ENCODE data around the gene PDCD10.

The PDCD10 gene

GRCh38 chr3:167734498-167735232, at the start of gene PDCD10:
Gene PDCD10 (minus strand): TSS chr3:167734892. CDS start chr3:167720157, 14,735 bp downstream.
- in situ Hi-C loops (cut with MboI; ENCODE audit: low sequenced_read_pairs), result no loop called here

- in situ Hi-C loops (cut with MboI; ENCODE audit: low sequenced_read_pairs), result no loop called here
These were observed 49.1 kb upstream of the PDCD10 start for GRCh38 chr3:167783781-167784180.

- in situ Hi-C loops (cut with MboI; ENCODE audit: low sequenced_read_pairs), result no loop called here
These were observed 45.7 kb upstream of the PDCD10 start for GRCh38 chr3:167780214-167780883.

- in situ Hi-C loops (cut with MboI; ENCODE audit: low sequenced_read_pairs), result no loop called here
These were observed 42.7 kb upstream of the PDCD10 start for GRCh38 chr3:167777356-167777755.

DNA sequence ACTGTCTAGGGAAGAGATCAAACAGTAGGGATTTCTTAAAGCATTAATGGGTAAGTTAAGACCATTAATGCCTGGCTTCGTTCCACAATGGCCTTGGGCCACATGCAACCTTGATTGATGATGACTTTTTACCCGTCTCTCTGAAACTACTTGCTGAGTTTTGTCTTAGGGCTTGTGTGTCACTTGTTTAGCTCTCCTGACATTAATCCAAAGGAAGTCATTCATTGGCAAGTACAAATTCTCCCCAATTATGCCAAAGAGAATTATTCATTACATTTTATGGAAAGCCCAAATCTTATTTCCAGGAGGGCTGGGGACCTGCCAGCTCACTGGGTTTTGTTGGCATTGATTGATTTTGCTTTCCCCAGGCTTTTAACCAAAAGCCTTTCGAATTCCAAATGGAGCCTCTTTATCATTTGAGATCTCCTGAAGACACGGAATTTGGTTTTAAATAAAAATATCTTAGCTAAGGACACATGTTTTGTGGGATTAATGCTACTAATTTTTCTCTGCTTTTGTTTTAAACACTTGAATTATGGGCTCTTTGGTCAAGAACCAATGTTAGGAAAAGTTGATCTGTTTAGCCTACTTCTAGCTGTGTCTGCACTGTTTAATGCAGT, 41.5 kb upstream of the PDCD10 start:
- in situ Hi-C loops (cut with MboI; ENCODE audit: low sequenced_read_pairs), result no loop called here

DNA sequence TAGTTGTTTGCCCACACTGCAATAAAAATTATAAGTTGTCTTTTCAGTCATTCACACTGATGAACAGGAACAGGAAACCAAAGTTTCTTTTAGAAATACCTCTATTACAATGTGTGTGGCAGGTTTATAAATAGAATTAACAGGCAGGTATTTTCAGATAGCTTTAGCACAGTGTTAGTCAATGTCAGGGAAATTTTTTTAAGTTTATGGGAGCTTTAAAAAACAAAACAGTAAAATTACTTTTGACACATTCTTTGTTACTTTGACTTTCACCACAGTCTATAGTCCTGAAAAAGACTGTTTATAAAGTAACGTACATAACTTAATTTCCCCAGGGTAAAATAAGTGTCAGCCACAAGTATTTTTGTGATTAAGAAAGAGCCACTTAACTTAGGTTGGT, 38.9 kb upstream of the PDCD10 start:
- in situ Hi-C loops (cut with MboI; ENCODE audit: low sequenced_read_pairs), result no loop called here

GRCh38 chr3:167772992-167773391, 38.3 kb upstream of the PDCD10 start:
- in situ Hi-C loops (cut with MboI; ENCODE audit: low sequenced_read_pairs), result no loop called here

- in situ Hi-C loops (cut with MboI; ENCODE audit: low sequenced_read_pairs), result no loop called here
These were observed 27.6 kb upstream of the PDCD10 start for GRCh38 chr3:167762296-167762695.

- in situ Hi-C loops (cut with MboI; ENCODE audit: low sequenced_read_pairs), result no loop called here
These were observed 26.6 kb upstream of the PDCD10 start for GRCh38 chr3:167761302-167761701.

GRCh38 chr3:167754049-167754448, 19.4 kb upstream of the PDCD10 start:
- in situ Hi-C loops (cut with MboI; ENCODE audit: low sequenced_read_pairs), result no loop called here

DNA sequence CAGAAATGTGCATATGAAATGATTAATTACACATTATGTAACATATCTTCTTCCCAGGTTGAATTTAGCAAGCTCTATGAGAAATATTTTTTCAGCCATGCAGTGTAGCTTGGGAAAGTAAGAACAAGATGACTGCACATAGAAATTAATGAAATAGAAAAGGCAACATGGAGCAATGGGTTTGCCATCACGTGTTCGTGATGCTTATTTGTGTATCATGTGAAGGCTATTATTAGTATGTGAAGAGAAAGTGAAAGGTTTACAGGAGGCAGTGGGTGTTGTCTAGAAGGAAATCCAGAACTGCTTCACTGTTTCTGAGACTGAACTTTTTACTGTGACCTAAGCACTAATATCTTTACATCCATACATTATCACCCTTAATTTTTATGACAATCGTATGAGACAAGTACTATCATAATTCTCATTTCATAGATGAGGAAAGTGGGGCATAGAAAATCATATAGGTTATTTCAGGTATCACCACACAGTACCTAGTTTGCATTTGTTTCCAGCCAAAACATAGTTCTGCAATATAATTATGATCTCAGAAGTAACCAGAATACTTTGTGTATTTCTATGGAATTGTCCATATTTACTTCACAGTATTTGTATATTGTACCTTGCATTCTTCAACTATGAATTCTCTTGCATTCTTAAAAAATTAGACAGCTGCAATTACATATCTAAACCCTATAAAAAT, 15.7 kb upstream of the PDCD10 start:
- in situ Hi-C loops (cut with MboI; ENCODE audit: low sequenced_read_pairs), result no loop called here

GRCh38 chr3:167749728-167750127, 15.0 kb upstream of the PDCD10 start:
- in situ Hi-C loops (cut with MboI; ENCODE audit: low sequenced_read_pairs), result no loop called here

DNA sequence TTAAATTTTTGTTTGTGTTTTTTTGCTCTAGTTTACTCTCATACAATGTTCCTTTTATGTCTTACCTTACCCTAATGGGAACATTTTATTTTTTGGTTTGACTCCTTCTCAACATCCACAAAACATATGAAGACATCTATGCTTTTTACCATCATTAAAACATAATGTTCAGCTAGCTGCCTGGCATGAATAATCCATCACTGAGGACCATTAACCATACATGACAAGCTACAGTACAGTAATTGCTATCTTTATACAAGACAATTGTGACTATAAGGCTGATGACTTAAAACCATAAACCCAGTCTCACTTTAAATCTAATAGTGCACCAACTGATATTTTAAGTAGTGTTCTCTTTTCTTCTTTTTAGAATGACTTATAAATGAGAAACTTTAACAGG, 14.5 kb upstream of the PDCD10 start:
- in situ Hi-C loops (cut with MboI; ENCODE audit: low sequenced_read_pairs), result no loop called here

GRCh38 chr3:167743799-167744198, 9.1 kb upstream of the PDCD10 start:
- in situ Hi-C loops (cut with MboI; ENCODE audit: low sequenced_read_pairs), result no loop called here

DNA sequence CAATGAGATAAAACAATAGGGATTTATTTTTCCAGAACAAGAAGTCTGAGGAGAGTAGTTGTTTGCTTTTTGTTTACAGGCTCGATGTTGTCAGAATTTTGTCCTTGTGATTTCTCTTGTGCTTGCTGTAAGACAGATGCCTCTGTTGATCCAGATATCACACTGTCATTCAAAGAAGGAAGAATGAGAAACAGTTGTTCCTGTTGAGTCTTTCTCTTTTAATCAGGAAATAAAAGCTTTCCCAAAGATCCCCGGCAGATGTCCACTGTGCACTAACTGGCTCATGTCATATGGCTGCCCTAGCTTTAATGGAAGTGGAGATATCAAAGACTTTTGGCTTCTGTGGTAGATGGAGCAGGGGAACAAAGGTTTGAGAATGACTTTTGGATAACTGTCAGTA, 7.6 kb upstream of the PDCD10 start:
- in situ Hi-C loops (cut with MboI; ENCODE audit: low sequenced_read_pairs), result no loop called here

DNA sequence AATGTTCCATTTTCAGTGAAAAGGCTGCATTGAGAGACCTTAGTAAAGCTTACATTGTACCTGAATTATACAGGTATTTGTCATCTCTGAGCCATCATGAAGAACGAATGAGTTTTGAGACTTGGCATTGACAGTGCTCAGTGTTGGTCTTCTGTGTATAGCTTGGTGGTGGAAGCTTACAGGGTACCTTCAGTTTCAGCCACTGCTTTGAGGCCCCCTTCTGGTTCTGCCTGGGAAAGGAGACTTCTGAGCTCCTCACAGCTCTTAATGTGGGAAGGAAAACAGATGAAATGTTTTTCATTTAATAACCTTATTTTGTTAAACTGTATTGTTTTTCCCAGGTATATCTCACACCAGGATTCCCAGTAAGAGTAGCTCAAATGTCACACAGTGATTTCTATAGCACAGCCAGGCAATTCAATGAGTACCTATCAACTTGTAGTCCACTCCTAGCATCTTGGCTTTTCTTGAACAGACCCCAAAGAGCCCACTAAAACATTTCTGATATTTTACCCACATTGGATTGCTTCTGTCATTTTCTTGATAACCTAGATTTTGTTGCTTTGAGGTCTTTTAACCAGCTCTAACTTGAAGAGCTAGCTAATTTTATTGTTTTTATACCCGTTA, 6.4 kb upstream of the PDCD10 start:
- in situ Hi-C loops (cut with MboI; ENCODE audit: low sequenced_read_pairs), result no loop called here

DNA sequence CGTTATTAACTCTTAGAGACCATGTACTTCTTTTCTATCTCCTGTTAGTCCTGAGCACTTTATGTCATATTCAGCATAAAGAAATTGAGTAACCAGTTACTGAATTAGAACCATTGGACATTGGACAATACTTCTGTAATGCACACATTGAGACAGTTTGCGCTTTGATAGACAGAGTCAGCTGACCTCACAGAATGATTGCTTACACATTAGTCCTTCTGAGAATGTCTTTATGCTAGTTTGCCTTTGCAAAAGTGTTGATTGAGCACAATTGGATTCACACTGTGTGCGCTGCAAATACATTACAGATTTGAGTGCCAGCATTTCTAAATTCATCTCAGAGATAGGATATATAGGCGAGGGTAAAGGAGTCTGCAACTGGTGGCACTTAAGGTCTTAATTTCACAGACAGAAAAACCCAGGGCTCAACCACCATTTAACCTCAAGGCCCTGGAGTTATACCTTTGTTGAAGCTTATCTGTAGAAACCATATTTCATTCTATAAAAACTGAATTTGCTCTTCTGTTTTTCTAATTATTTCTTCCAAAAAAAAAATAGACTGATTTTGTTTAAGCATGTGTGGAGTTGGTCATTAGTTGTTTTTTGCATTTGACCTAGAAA, 4.6 kb upstream of the PDCD10 start:
- in situ Hi-C loops (cut with MboI; ENCODE audit: low sequenced_read_pairs), result no loop called here

GRCh38 chr3:167738037-167738436, 3.3 kb upstream of the PDCD10 start:
- in situ Hi-C loops (cut with MboI; ENCODE audit: low sequenced_read_pairs), result no loop called here

- in situ Hi-C loops (cut with MboI; ENCODE audit: low sequenced_read_pairs), result no loop called here
These were observed 2.3 kb upstream of the PDCD10 start for GRCh38 chr3:167736997-167737396.

- in situ Hi-C loops (cut with MboI; ENCODE audit: low sequenced_read_pairs), result no loop called here
These were observed 1.6 kb upstream of the PDCD10 start for GRCh38 chr3:167736264-167736787.
